WTC11 (cell line): Measurements from ENCODE around the gene PTH1R.

Experiments used
- CBFB ChIP-seq: sonication (generic); formaldehyde crosslinking; IDR thresholded peaks from 2 replicates; pipeline ENCODE4 v1.8.1; 2022; ENCODE audit warnings: mild to moderate bottlenecking, low read depth, missing genetic modification reagents
- CREB1 ChIP-seq: sonication (generic); formaldehyde crosslinking; IDR thresholded peaks from 2 replicates; pipeline ENCODE4 v1.8.0; 2023; ENCODE audit warnings: mild to moderate bottlenecking, missing genetic modification reagents
- HMGXB4 ChIP-seq: sonication (generic); formaldehyde crosslinking; IDR thresholded peaks from 2 replicates; pipeline ENCODE4 v1.8.1; 2023; ENCODE audit warnings: mild to moderate bottlenecking, moderate library complexity, missing genetic modification reagents
- IRF2 ChIP-seq: sonication (generic); formaldehyde crosslinking; IDR thresholded peaks from 2 replicates; pipeline ENCODE4 v1.8.0; 2022; ENCODE audit warnings: low read depth, missing genetic modification reagents, borderline replicate concordance
- NR2C2 ChIP-seq: sonication (generic); formaldehyde crosslinking; IDR thresholded peaks from 2 replicates; pipeline ENCODE4 v1.8.0; 2022; ENCODE audit warnings: mild to moderate bottlenecking, missing genetic modification reagents
- PREB ChIP-seq: sonication (generic); formaldehyde crosslinking; IDR thresholded peaks from 2 replicates; pipeline ENCODE4 v1.8.1; 2022; ENCODE audit warnings: mild to moderate bottlenecking, missing genetic modification reagents, moderate library complexity, borderline replicate concordance
- STAT6 ChIP-seq: sonication (generic); formaldehyde crosslinking; conservative IDR thresholded peaks from 2 replicates; pipeline ENCODE4 v1.8.1; 2023; ENCODE audit warnings: mild to moderate bottlenecking, low read depth, missing genetic modification reagents, moderate library complexity
- TEAD4 ChIP-seq: sonication (generic); formaldehyde crosslinking; IDR thresholded peaks from 2 replicates; pipeline ENCODE4 v1.8.0; 2022; ENCODE audit warnings: mild to moderate bottlenecking, missing genetic modification reagents
- ZNF671 ChIP-seq: fragments of 250-450 bp; sonication (Bioruptor Pico); IDR thresholded peaks from 2 replicates; pipeline ENCODE4 v1.8.0; 2021; ENCODE audit warnings: mild to moderate bottlenecking
- TF ChIP-seq, protein P1 (sequence below): fragments of 200-600 bp; IDR thresholded peaks from 2 replicates; pipeline ENCODE4 v1.8.0; 2022; ENCODE audit warnings: antibody characterized with exemption
- TF ChIP-seq, protein P2 (sequence below): sonication (generic); formaldehyde crosslinking; IDR thresholded peaks from 2 replicates; pipeline ENCODE4 v1.8.1; 2022; ENCODE audit warnings: low read depth, missing genetic modification reagents, borderline replicate concordance

DNA sequence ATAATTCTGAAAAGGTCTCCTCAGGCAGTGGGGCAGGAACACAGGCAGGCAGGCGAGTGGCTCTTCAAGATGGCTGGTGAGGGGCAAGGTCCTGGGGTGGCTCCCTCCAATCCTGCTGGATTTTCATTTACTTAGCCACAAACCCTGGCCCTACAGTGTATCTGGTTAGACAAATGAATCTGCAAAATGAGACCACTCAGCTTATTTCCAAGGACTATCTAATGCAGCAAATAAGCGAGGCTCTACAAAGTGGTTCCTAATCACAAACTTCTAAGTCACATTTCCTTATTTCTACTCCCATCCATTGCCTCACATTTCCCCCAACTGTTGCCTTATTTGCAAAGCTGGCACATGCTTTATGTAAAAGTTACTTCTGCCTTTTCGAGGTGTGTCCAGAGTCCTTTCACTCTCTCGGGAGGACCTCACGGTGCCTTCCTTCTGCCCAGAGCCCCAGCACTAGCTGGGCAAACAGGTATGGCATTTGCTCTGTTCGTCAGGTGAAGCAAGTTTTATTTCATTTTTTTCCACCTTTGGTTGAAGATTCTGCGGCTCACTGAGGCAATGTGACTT lies 58.6 kb downstream of the PTH1R start:
- TF ChIP-seq, protein P1, sequence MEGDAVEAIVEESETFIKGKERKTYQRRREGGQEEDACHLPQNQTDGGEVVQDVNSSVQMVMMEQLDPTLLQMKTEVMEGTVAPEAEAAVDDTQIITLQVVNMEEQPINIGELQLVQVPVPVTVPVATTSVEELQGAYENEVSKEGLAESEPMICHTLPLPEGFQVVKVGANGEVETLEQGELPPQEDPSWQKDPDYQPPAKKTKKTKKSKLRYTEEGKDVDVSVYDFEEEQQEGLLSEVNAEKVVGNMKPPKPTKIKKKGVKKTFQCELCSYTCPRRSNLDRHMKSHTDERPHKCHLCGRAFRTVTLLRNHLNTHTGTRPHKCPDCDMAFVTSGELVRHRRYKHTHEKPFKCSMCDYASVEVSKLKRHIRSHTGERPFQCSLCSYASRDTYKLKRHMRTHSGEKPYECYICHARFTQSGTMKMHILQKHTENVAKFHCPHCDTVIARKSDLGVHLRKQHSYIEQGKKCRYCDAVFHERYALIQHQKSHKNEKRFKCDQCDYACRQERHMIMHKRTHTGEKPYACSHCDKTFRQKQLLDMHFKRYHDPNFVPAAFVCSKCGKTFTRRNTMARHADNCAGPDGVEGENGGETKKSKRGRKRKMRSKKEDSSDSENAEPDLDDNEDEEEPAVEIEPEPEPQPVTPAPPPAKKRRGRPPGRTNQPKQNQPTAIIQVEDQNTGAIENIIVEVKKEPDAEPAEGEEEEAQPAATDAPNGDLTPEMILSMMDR, result no peak
- TF ChIP-seq HMGXB4 (CRISPR knock-in tag), result no peak
- TF ChIP-seq CBFB (CRISPR knock-in tag), result no peak
- TF ChIP-seq PREB (CRISPR knock-in tag), result no peak
- no peak for TF ChIP-seq CREB1
- TF ChIP-seq ZNF671 (CRISPR knock-in tag), result no peak
- TF ChIP-seq NR2C2 (CRISPR knock-in tag), result no peak
- TF ChIP-seq TEAD4 (CRISPR knock-in tag), result no peak
- no peak for TF ChIP-seq STAT6 (CRISPR knock-in tag)
- TF ChIP-seq, protein P2, sequence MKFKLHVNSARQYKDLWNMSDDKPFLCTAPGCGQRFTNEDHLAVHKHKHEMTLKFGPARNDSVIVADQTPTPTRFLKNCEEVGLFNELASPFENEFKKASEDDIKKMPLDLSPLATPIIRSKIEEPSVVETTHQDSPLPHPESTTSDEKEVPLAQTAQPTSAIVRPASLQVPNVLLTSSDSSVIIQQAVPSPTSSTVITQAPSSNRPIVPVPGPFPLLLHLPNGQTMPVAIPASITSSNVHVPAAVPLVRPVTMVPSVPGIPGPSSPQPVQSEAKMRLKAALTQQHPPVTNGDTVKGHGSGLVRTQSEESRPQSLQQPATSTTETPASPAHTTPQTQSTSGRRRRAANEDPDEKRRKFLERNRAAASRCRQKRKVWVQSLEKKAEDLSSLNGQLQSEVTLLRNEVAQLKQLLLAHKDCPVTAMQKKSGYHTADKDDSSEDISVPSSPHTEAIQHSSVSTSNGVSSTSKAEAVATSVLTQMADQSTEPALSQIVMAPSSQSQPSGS (CRISPR knock-in tag), result no peak
- no peak for TF ChIP-seq IRF2 (CRISPR knock-in tag)
